Astrocyte of the spinal cord (primary cell): ENCODE measurements around the gene ANKS1B.

Experiments used
- DNase-seq: peaks from one replicate; pipeline ENCODE4 v3.0.0; 2011; ENCODE audit warnings: low read depth, low spot score
- H3K4me3 ChIP-seq: 2 replicates; pipeline ENCODE4 v1.5.1; 2011; ENCODE audit warnings: low read depth, mild to moderate bottlenecking, low read length, moderate library complexity
- CTCF ChIP-seq: IDR thresholded peaks from 2 replicates; pipeline ENCODE4 v1.5.1; 2012; ENCODE audit warnings: low read depth, mild to moderate bottlenecking, low read length, inconsistent platforms
- in situ Hi-C: cut with HindIII; loops from 2 replicates; pipeline ENCODE4 v1.10.0; 2017; ENCODE audit warnings: low sequenced_read_pairs

ANKS1B gene

GRCh38 chr12:99388671-99389195 is 596.0 kb downstream of the ANKS1B start:
- TF ChIP-seq CTCF: no peak
- H3K4me3 ChIP-seq: no peak overlapping the region
- DNase-seq: no peak
- in situ Hi-C loops: no loop called here

DNA sequence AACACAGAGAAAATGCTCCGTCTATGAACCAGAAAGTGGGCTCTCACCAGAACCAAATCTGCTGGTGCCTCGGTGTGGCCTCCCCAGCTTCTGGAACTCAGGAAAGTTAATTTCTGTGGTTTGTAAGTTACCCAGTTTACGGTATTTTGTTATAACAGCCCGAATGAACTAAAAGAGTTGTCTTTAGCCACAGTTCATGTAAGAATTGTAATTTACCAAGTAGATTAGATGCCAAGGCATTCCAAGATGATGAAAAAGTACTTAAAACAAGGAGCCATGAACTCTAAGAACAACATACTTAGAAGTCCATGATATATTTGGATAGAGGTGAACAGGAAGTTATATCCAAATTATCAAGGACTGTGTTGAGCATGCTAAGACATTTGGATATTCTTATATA is 597.1 kb downstream of the ANKS1B start:
- DNase-seq: no peak
- in situ Hi-C loops: no loop called here
- H3K4me3 ChIP-seq: no peak overlapping the region
- TF ChIP-seq CTCF: no peak

GRCh38 chr12:99386907-99387306 is 597.8 kb downstream of the ANKS1B start:
- TF ChIP-seq CTCF: peak; percentile 53
- no peak overlapping the region for H3K4me3 ChIP-seq
- peak; percentile 47 for DNase-seq
- in situ Hi-C loops: no loop called here

- TF ChIP-seq CTCF: no peak
- H3K4me3 ChIP-seq: no peak overlapping the region
- in situ Hi-C loops: no loop called here
- DNase-seq: no peak
Measured at GRCh38 chr12:99383258-99383657, 601.5 kb downstream of the ANKS1B start.

DNA sequence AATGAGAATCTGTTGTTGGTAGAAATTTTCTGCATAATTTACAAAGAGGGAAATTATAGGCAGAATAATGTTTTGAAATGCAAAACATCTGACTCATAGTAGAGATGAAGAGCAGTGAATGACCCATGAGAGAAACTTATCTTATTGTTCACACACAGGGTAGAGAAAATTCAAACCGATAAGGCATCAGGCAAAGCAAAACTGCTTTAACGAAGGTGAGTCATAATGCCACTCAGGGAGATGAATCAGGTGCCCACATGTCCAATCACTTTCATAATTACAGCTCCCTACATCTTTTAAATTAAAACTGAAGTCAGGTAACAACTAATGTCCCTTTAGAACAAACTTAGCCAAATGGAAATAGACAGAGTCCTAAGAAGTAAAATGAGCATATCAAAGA is 602.7 kb downstream of the ANKS1B start:
- in situ Hi-C loops: no loop called here
- no peak overlapping the region for H3K4me3 ChIP-seq
- no peak for DNase-seq
- no peak for TF ChIP-seq CTCF

GRCh38 chr12:99380701-99381100 is 604.0 kb downstream of the ANKS1B start:
- in situ Hi-C loops: no loop called here
- no peak for DNase-seq
- TF ChIP-seq CTCF: no peak
- H3K4me3 ChIP-seq: no peak overlapping the region

DNA sequence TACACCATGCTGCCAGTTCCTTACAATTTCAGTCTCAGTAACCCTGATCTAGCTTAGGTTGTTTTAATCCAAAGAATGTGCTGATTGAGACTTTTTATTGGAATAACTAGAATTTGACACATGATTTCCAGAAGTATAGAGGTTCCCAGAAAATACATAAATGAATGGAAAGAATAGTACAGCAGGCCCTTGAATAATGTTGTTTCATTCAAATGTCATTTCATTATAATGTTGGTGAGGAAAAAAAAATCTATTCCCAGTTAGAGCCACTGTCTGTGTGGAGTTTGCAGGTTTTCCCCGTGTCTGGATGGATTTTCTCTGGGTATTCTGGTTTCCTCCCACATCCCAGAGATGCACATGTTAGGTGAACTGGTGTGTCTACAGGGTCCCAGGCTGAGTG is 610.7 kb downstream of the ANKS1B start:
- TF ChIP-seq CTCF: no peak
- no peak for DNase-seq
- no peak overlapping the region for H3K4me3 ChIP-seq
- in situ Hi-C loops: no loop called here
